Esophagus muscularis mucosa (tissue), 4 donors: ENCODE data around the gene ARHGAP12. TPM values are rescaled to one million over a fixed set of nuclear protein-coding genes. Genes with fewer than 3 reads are reported as not detected.
A peak's percentile ranks its signal among the peaks of the same experiment; 100 is the strongest.

Source experiments
- DNase-seq: peaks from one replicate; pipeline ENCODE4 v3.0.0-alpha.2; 2017; ENCODE audit errors: extremely low spot score
- H3K27ac ChIP-seq, 4 donors: fragments of 200-600 bp; sonication (generic); replicated peaks in 1 of 4; 1 replicate in 3 of 4; 2 replicates in 1 of 4; pipeline ENCODE4 v1.5.1; 2016 to 2019; ENCODE audit warnings: mild to moderate bottlenecking in 1 of 4
- H3K27me3 ChIP-seq, 4 donors: fragments of 200-600 bp; sonication (generic); one replicate each; pipeline versions ENCODE4 v1.5.1 to v1.6.0; 2016 to 2019
- H3K36me3 ChIP-seq, 4 donors: fragments of 200-600 bp; sonication (generic); one replicate each; pipeline ENCODE4 v1.5.1; 2016 to 2019
- H3K4me1 ChIP-seq, 4 donors: fragments of 200-600 bp; sonication (generic); one replicate each; pipeline ENCODE4 v1.5.1; 2016 to 2019
- H3K4me3 ChIP-seq, 4 donors: fragments of 200-600 bp; sonication (generic); 1 replicate in 2 of 4; 2 replicates in 2 of 4; pipeline ENCODE4 v1.5.1; 2016 to 2019; ENCODE audit warnings: mild to moderate bottlenecking in 4 of 4, moderate library complexity in 1 of 4
- H3K9me3 ChIP-seq, 4 donors: fragments of 200-600 bp; sonication (generic); 1 replicate in 3 of 4; 2 replicates in 1 of 4; pipeline ENCODE4 v1.5.1; 2016 to 2019
- CTCF ChIP-seq, 3 experiments: fragments of 200-600 bp in 2 of 3; fragments of 450-650 bp in 1 of 3; sonication (generic) in 2 of 3; IDR thresholded peaks; one replicate each; pipeline ENCODE4 v1.5.1; 2017 to 2019; ENCODE audit warnings: antibody characterized with exemption in 3 of 3, mild to moderate bottlenecking in 2 of 3, moderate library complexity in 1 of 3
- EP300 ChIP-seq: sonication (generic); formaldehyde crosslinking; IDR thresholded peaks from one replicate; pipeline ENCODE4 v1.6.1; 2017; ENCODE audit warnings: antibody characterized with exemption
- POLR2A ChIP-seq: fragments of 450-650 bp; IDR thresholded peaks from one replicate; pipeline ENCODE4 v1.6.1; 2017; ENCODE audit warnings: antibody characterized with exemption, moderate library complexity, mild to moderate bottlenecking, low read depth
- POLR2AphosphoS5 ChIP-seq, 2 donors: sonication (generic); formaldehyde crosslinking; IDR thresholded peaks; one replicate each; pipeline ENCODE4 v1.6.1; 2017; ENCODE audit warnings: antibody characterized with exemption in 2 of 2
- WGBS: methylation state at CpG from one replicate; pipeline ENCODE4 v1.1.5; 2018; 5-methylcytosine and 5-hydroxymethylcytosine counted together
- intact Hi-C: fragments of 100-400 bp; cut with DNase I; formaldehyde crosslinking; loops from one replicate; pipeline ENCODE4 v1.15.1; 2023
- total RNA-seq, 4 donors: library from RNA; depleted of rRNA; stranded (reverse); fragments of >200 nt; gene quantifications; one replicate each; pipeline versions ENCODE4 v1.1.0 to v1.2.1, GENCODE V29; 2016

Gene ARHGAP12
- total RNA-seq, 4 donors from 2014 or later, result 25.6 to 48.2 (median 35.8) TPM

- Histone ChIP-seq H3K27me3 (no peaks in the 10 kb centered on the region), H3K4me1 (peaks cover 0 to 8% (median 4%) of the 10 kb centered on the region in 4 donors), H3K9me3 (no peaks in the 10 kb centered on the region), H3K4me3 (no peak overlapping the region), H3K36me3 (no peaks in the 10 kb centered on the region), H3K27ac (peak overlapping the region in 2 of 4 donors; percentile 16)
- no peak for TF ChIP-seq CTCF (IDR thresholded peaks at IDR 0.05)
- TF ChIP-seq POLR2A, result no peak
- peak in 1 of 2 donors; percentile 26 for TF ChIP-seq POLR2AphosphoS5 (IDR thresholded peaks at IDR 0.05)
- no peak for TF ChIP-seq EP300
- intact Hi-C loops, result no loop called here
- DNase-seq, result no peak
- 80% methylated on average over 9 of the region's 9 CpGs for WGBS
These were observed 8.7 kb upstream of the ARHGAP12 start for GRCh38 chr10:31937371-31937770.

GRCh38 chr10:31936933-31937332 is 8.3 kb upstream of the ARHGAP12 start:
- peak overlapping the region in 2 of 4 donors; percentile 16 for H3K27ac ChIP-seq

GRCh38 chr10:31936086-31936485 is 7.5 kb upstream of the ARHGAP12 start:
- DNase-seq, result no peak
- Histone ChIP-seq H3K27me3 (no peaks in the 10 kb centered on the region), H3K36me3 (no peaks in the 10 kb centered on the region), H3K9me3 (no peaks in the 10 kb centered on the region), H3K4me3 (no peak overlapping the region), H3K4me1 (peaks cover 0 to 7% (median 3%) of the 10 kb centered on the region in 4 donors), H3K27ac (no peak overlapping the region)
- TF ChIP-seq POLR2AphosphoS5 (IDR thresholded peaks at IDR 0.05), result no peak
- no peak for TF ChIP-seq POLR2A
- TF ChIP-seq CTCF (IDR thresholded peaks at IDR 0.05), result no peak
- no peak for TF ChIP-seq EP300
- intact Hi-C loops, result no loop called here
- WGBS, result 95% methylated on average over 1 of the region's 1 CpG

More at GRCh38 chr10:31936933-31937332, 8.3 kb upstream of the ARHGAP12 start:
- Histone ChIP-seq H3K27me3 (no peaks in the 10 kb centered on the region), H3K4me1 (peaks cover 0 to 8% (median 4%) of the 10 kb centered on the region in 4 donors), H3K4me3 (no peak overlapping the region), H3K9me3 (no peaks in the 10 kb centered on the region), H3K36me3 (no peaks in the 10 kb centered on the region)
- 68% methylated on average over 5 of the region's 5 CpGs for WGBS
- intact Hi-C loops, result no loop called here
- TF ChIP-seq POLR2AphosphoS5 (IDR thresholded peaks at IDR 0.05) (no peak), EP300 (no peak), POLR2A (no peak), CTCF (IDR thresholded peaks at IDR 0.05) (no peak)
- no peak for DNase-seq

- intact Hi-C loops, result no loop called here
- H3K4me1 ChIP-seq, result peaks cover 1 to 10% (median 5%) of the 10 kb centered on the region in 4 donors
- TF ChIP-seq CTCF (IDR thresholded peaks at IDR 0.05) (no peak), EP300 (no peak), POLR2AphosphoS5 (IDR thresholded peaks at IDR 0.05) (no peak), POLR2A (no peak)
- H3K9me3 ChIP-seq, result no peaks in the 10 kb centered on the region
- H3K27ac ChIP-seq, result no peak overlapping the region
- no peak for DNase-seq
- H3K4me3 ChIP-seq, result no peak overlapping the region
- no peaks in the 10 kb centered on the region for H3K36me3 ChIP-seq
- WGBS, result 97% methylated on average over 4 of the region's 4 CpGs
- no peaks in the 10 kb centered on the region for H3K27me3 ChIP-seq
These were observed 7.0 kb upstream of the ARHGAP12 start for GRCh38 chr10:31935678-31936077.

GRCh38 chr10:31932838-31933237 is 4.2 kb upstream of the ARHGAP12 start:
- intact Hi-C loops, result no loop called here
- Histone ChIP-seq H3K27me3 (no peaks in the 10 kb centered on the region), H3K9me3 (no peaks in the 10 kb centered on the region), H3K36me3 (no peaks in the 10 kb centered on the region), H3K4me1 (peaks cover 9 to 16% (median 14%) of the 10 kb centered on the region in 4 donors), H3K27ac (no peak overlapping the region), H3K4me3 (no peak overlapping the region)
- TF ChIP-seq EP300 (no peak), POLR2A (no peak), POLR2AphosphoS5 (IDR thresholded peaks at IDR 0.05) (no peak), CTCF (IDR thresholded peaks at IDR 0.05) (no peak)
- no peak for DNase-seq
